A549 treated with CpdA at 1 μM for 4 hours (cell line): ENCODE data around the gene ATP1B3. TPM values are rescaled to one million over a fixed set of nuclear protein-coding genes. Genes with fewer than 3 reads are reported as not detected.

Source experiments
- total RNA-seq: library from RNA; stranded (reverse); fragments of 200-300 nt; extraction: Qiagen RNA extraction; gene quantifications from 5 replicates; pipeline ENCODE4 v1.2.3, GENCODE V29; 2022; ENCODE audit warnings: low read depth

Gene ATP1B3
- 177 to 224 TPM (median 206 TPM) in 5 replicates for total RNA-seq

DNA sequence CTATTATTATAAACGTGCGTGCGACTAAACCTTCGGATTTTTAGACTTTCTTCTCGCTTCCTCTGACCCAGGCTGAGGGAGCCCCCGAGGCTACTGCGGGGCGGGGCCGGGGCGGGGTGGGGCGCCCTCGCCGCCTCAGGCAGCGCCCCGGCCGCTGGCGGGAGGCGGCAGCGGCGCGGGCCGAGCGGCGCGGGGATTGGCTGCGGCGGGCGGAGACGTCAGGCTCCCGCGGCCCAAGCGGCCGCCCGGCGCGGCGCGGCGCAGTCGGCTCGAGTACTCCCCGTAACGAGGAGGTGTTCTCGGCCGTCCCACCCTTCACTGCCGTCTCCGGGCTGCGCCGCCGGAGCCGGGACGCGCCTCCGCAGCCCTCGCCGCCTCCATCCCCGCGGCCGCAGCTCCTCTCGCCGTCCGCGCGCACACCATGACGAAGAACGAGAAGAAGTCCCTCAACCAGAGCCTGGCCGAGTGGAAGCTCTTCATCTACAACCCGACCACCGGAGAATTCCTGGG lies at the start of gene ATP1B3:
Gene ATP1B3, plus strand, starts transcription at position 263 of the 510 bp plus-strand sequence. Its CDS starts 159 bp downstream, at position 422.

Other genes with a start within 250 kb of the ATP1B3 start
- 132 to 138 TPM (median 136 TPM) in 5 replicates for gene RNF7, start 138.3 kb upstream of the ATP1B3 start, total RNA-seq
- 0.02 to 0.06 TPM (median 0.03 TPM) in 3 of 5 replicates, not detected in the others for gene GRK7, start 113.2 kb upstream of the ATP1B3 start, total RNA-seq